GM23248 (cell line): Measurements from ENCODE around the gene DUSP19.

ENCODE experiments used
- EZH2 ChIP-seq: fragments of 200-600 bp; sonication (generic); IDR thresholded peaks from 2 replicates; pipeline ENCODE4 v1.6.1; 2018; ENCODE audit warnings: antibody characterized with exemption, mild to moderate bottlenecking; ENCODE audit not compliant: insufficient read depth, poor library complexity, severe bottlenecking
- EZH2phosphoT487 ChIP-seq: fragments of 200-600 bp; sonication (generic); IDR thresholded peaks from 2 replicates; pipeline ENCODE4 v1.6.1; 2018; ENCODE audit warnings: antibody characterized with exemption, moderate library complexity, mild to moderate bottlenecking, low read depth; ENCODE audit not compliant: insufficient read depth

GRCh38 chr2:183031911-183032794, 46.4 kb upstream of the DUSP19 start:
- TF ChIP-seq EZH2 (no peak), EZH2phosphoT487 (no peak)
